PC-3 (cell line): Measurements from ENCODE around the gene MRPS34.

Source experiments
- CTCF ChIP-seq: fragments of 300-600 bp; sonication (generic); conservative IDR thresholded peaks from 2 replicates; pipeline ENCODE4 v1.5.1; 2017; ENCODE audit warnings: antibody characterized with exemption, low read depth, mild to moderate bottlenecking, low read length
- EZH2 ChIP-seq: fragments of 300-600 bp; sonication (generic); IDR thresholded peaks from one replicate; pipeline ENCODE4 v1.6.1; 2017; ENCODE audit warnings: antibody characterized with exemption, mild to moderate bottlenecking, low read length; ENCODE audit not compliant: unreplicated experiment
- EZH2phosphoT487 ChIP-seq: fragments of 300-600 bp; sonication (generic); IDR thresholded peaks from 2 replicates; pipeline ENCODE4 v1.6.1; 2018; ENCODE audit warnings: mild to moderate bottlenecking, antibody characterized with exemption, low read length, borderline replicate concordance

DNA sequence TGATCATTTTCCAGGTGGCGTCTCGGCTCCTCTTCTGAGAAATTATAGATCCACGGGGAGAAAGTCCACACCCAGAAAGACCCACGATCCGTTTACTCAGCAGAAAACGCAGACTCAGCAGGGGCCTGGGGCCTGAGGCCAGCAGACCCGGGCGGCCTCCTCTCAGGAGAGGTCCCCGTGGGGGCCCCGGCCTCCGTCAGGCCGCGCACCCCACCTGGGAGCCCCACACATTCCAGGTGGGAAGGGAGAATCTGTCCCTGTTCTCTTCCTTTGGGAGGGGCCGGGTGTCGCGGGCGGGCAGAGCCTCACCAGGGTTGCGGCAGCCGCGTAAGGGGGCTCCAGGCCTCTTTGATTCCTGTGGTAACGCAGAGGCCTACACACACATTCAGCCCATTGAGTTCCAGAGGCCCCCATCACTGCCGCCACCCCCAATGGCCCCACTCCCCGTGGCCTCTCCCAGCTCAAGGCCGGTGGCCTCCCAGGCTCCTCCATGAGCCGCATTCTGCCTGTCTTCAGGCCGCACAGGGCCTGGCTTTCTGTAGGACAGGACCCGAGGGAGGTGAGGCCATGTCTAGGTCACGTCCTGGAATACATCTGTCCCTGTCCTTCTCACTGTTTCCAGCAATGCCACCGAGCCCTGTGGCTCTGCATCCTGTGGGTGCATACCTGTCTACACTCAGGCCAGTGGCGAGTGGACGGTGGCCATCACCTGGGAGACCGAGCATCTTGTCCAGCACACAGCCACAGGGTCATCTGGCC is 22.2 kb upstream of the MRPS34 start:
- TF ChIP-seq CTCF: no peak
- no peak for TF ChIP-seq EZH2
- no peak for TF ChIP-seq EZH2phosphoT487
